Measurements from ENCODE around the gene RHBDF2.

Gene RHBDF2

DNA sequence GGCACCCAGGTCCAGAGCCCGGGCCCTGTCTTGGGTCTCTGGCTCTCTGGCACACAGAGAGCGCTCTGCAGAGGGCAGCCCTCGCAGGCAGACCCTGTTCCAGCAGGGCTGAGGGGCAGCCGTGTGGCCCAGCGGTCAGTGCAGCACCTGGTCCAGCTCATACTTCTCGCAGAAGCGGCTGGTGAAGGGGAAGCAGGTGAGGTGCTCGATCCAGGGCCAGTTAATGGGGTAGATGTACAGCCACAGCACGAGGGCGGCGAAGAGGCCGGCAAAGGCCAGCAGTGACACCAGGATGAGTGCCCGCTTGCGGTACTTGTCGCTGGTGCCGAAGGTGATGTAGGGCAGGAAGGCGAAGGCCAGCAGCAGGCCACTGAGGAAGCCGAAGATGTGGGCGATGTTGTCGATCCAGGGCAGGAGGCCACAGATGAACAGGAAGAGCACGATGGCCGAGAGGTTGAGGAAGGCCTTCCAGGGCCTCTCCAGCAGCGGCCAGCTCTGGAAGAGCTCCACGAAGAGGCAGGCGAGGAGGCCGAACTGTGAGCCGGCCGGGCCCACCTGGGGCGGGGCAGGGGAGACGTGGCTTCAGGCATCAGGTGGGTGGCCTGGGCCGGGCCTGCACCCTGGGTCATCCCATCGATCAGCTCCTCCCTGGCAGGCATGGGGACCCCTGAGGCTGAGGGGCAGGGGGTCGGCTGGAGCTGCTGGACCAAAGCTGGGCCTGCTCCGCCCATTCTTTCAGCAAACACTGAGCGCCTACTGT is 29.5 kb downstream of the RHBDF2 start:
- H3K4me1 ChIP-seq (ENCODE audit: control insufficient read depth, low read depth, low read length) = no peaks in the 10 kb centered on the region
- peaks cover 3% of the 10 kb centered on the region for H3K36me3 ChIP-seq (ENCODE audit: control insufficient read depth, low read depth, low read length)
- no peak overlapping the region for H3K27ac ChIP-seq (ENCODE audit: low read length)
- no peaks in the 10 kb centered on the region for H3K9me3 ChIP-seq (ENCODE audit: control insufficient read depth, low read depth, low read length)
- H3K27me3 ChIP-seq (ENCODE audit: control insufficient read depth, insufficient read depth, low read length) = no peaks in the 10 kb centered on the region
- no peak overlapping the region for H3K4me3 ChIP-seq (ENCODE audit: low read length)
- no peak overlapping the region for H3K9ac ChIP-seq (ENCODE audit: low read length)

DNA sequence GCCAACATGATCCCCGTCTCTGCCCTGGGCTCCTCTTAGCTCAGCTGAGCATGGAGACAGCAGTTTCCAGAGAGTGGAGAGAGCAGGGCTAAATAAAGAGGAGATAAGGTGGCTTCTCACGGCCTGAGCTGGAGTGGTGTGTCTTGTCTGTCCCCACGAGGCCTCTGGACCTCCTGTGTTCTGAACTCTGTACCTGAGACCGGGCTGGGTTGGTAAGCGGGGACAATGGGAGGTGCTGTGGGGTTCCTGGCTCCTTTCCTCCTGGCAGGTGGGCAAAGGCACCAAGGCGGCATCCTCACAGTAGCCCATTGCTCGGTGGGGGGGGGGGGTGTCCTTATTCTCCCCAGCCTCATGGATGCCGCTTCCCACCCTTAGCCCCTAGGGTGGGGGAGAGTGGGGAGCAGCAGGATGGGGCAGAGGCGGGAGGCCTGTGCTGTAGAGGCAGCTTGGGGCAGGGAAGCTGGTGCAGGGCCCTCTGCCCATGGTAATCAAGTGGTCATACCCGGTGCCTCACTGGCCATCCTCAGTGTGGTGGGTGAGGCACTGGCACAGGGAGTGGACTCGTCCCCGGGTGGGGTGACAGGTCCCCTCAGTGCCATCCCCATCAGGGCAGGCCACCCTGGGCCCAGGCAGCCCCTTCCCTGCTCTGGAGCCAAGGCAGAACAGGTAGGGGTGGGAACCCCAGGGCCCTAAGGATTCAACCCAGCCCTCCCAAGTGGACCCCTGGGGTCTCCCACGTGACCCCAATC is 31.1 kb downstream of the RHBDF2 start:
- Histone ChIP-seq H3K27me3 (ENCODE audit: control insufficient read depth, insufficient read depth, low read length) (no peaks in the 10 kb centered on the region), H3K9me3 (ENCODE audit: control insufficient read depth, low read depth, low read length) (no peaks in the 10 kb centered on the region), H3K36me3 (ENCODE audit: control insufficient read depth, low read depth, low read length) (peaks cover 3% of the 10 kb centered on the region), H3K4me1 (ENCODE audit: control insufficient read depth, low read depth, low read length) (no peaks in the 10 kb centered on the region), H3K9ac (ENCODE audit: low read length) (no peak overlapping the region), H3K27ac (ENCODE audit: low read length) (no peak overlapping the region), H3K4me3 (ENCODE audit: low read length) (no peak overlapping the region)

DNA sequence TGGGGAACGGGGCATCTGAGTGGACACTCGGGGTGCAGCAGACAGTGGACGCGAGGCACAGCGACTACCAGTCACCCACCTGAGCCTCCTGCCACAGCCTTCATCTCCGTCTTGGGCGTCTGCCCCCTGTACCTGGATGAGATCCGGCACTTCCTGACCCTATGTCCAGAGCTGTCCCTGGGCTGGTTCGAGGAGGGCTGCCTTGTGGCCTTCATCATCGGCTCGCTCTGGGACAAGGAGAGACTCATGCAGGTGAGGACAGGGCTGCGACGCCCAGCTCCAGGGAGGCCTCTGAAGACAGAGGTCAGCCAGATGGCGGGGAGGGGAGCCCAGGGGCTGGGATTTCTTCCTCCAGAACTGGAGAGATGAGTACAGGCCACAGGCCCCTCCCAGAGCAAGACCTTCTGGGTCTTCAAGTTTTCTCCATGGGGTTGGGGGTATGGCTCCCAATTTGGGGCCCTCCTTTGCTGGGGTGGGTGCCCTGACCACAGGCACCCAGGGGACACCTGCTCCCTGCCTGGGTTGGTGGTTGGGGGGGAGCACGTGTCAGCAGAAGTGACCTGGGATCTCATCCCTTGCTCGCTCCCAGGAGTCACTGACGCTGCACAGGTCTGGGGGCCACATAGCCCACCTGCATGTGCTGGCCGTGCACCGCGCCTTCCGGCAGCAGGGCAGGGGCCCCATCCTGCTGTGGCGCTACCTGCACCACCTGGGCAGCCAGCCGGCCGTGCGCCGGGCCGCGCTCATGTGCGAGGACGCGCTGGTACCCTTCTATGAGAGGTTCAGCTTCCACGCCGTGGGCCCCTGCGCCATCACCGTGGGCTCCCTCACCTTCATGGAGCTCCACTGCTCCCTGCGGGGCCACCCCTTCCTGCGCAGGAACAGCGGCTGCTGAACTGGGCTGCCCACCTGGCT is 31.9 kb downstream of the RHBDF2 start:
- no peak overlapping the region for H3K9ac ChIP-seq (ENCODE audit: low read length)

DNA sequence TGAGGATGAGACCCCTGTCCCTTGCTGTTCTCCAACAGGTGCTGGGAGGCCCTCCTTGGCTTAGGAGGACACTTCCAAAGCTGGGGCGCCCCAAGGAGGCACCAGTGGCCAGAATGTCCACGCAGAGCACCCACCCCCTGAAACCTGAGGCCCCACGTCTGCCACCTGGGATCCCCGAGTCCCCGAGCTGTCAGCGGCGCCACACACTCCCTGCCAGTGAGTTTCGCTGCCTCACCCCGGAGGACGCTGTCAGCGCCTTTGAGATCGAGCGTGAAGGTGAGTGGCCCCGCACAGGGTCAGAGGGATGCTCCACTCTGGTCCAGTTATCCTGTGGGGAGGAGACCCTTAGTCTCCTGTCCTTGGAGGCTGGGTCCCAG is 32.6 kb downstream of the RHBDF2 start:
- H3K9ac ChIP-seq (ENCODE audit: low read length) = no peak overlapping the region
- H3K27me3 ChIP-seq (ENCODE audit: control insufficient read depth, insufficient read depth, low read length) = no peaks in the 10 kb centered on the region
- H3K4me3 ChIP-seq (ENCODE audit: low read length) = no peak overlapping the region
- peaks cover 3% of the 10 kb centered on the region for H3K36me3 ChIP-seq (ENCODE audit: control insufficient read depth, low read depth, low read length)
- H3K27ac ChIP-seq (ENCODE audit: low read length) = no peak overlapping the region
- H3K9me3 ChIP-seq (ENCODE audit: control insufficient read depth, low read depth, low read length) = no peaks in the 10 kb centered on the region
- H3K4me1 ChIP-seq (ENCODE audit: control insufficient read depth, low read depth, low read length) = no peaks in the 10 kb centered on the region

More for the DNA sequence above, 31.9 kb downstream of the RHBDF2 start:
- H3K4me3 ChIP-seq (ENCODE audit: low read length) = no peak overlapping the region
- no peak overlapping the region for H3K27ac ChIP-seq (ENCODE audit: low read length)
- no peaks in the 10 kb centered on the region for H3K27me3 ChIP-seq (ENCODE audit: control insufficient read depth, insufficient read depth, low read length)
- H3K4me1 ChIP-seq (ENCODE audit: control insufficient read depth, low read depth, low read length) = no peaks in the 10 kb centered on the region
- no peaks in the 10 kb centered on the region for H3K9me3 ChIP-seq (ENCODE audit: control insufficient read depth, low read depth, low read length)
- peaks cover 3% of the 10 kb centered on the region for H3K36me3 ChIP-seq (ENCODE audit: control insufficient read depth, low read depth, low read length)

DNA sequence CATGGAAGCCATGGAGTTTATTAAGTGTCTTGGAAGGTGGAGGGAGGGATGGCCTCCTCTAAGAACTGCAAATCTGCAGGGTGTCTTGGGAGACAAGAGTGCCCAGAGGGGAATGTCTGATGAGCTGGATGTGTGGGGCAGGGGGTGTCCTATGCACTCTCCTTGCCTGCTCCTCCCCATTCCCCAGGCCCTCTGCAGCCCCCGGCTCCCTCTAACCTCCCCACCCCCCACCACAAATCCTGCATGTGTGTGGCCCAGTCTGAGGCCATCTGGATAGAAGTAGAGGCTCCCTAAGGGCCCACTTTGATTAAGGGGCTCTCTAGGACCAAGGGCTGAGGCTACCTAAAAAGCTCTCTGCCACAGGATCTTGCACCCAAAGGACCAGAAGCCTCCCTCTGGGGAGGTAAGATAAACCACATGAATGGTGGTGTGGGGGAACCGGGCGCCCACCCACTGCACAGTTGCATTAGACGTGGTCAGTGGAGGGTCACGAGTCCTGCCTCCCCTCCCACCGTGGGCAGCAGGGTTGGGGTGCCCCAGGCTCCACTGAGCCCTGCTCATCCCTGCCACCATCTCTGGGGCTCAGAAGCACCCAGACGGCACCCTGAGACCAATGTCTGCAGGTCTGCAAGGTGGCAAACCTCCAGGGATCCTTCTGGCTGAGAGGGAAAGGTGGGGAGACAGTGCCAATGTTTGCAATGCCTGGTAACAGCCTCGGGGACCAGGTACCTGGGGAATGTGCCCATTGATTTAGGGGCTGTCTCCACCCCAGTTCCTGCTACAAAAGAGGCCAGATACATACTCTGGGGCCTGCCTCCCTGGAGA is 33.2 kb downstream of the RHBDF2 start:
- no peaks in the 10 kb centered on the region for H3K27me3 ChIP-seq (ENCODE audit: control insufficient read depth, insufficient read depth, low read length)
- H3K36me3 ChIP-seq (ENCODE audit: control insufficient read depth, low read depth, low read length) = peaks cover 3% of the 10 kb centered on the region
- no peak overlapping the region for H3K9ac ChIP-seq (ENCODE audit: low read length)
- H3K27ac ChIP-seq (ENCODE audit: low read length) = no peak overlapping the region
- no peaks in the 10 kb centered on the region for H3K4me1 ChIP-seq (ENCODE audit: control insufficient read depth, low read depth, low read length)
- H3K4me3 ChIP-seq (ENCODE audit: low read length) = no peak overlapping the region
- H3K9me3 ChIP-seq (ENCODE audit: control insufficient read depth, low read depth, low read length) = no peaks in the 10 kb centered on the region

DNA sequence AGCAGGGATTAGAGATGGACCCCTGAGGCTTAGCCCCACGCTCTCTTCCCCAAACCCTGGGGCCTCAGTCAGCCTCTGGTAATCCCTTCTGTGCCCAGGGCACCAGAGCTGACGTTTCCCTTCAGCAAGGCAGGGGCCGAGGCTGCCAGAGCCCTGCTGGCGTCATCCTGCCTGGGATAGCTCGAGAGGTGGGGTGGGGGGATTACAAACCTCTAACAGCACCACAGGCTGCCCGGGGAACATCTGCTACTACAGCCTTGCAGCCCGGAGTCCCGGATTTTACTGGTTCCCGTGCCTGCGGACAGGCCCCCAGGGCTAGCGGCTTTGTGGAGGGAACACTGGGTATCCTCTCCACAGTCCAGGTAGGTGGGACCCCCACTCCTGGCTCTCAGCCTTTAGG is 33.9 kb downstream of the RHBDF2 start, which contains the start of gene AANAT:
TSS of gene AANAT (plus strand) at position 238 of the 400 bp plus-strand sequence. CDS start 1,144 bp downstream, outside the sequence.
- no peak within 1 kb of the TSS for H3K9ac ChIP-seq (ENCODE audit: low read length)
- H3K36me3 ChIP-seq (ENCODE audit: control insufficient read depth, low read depth, low read length) = peaks cover 3% of the 10 kb centered on the region
- H3K4me1 ChIP-seq (ENCODE audit: control insufficient read depth, low read depth, low read length) = no peaks in the 10 kb centered on the region
- H3K27me3 ChIP-seq (ENCODE audit: control insufficient read depth, insufficient read depth, low read length) = no peaks in the 10 kb centered on the region
- no peak within 1 kb of the TSS for H3K4me3 ChIP-seq (ENCODE audit: low read length)
- no peaks in the 10 kb centered on the region for H3K9me3 ChIP-seq (ENCODE audit: control insufficient read depth, low read depth, low read length)
- no peak within 1 kb of the TSS for H3K27ac ChIP-seq (ENCODE audit: low read length)

DNA sequence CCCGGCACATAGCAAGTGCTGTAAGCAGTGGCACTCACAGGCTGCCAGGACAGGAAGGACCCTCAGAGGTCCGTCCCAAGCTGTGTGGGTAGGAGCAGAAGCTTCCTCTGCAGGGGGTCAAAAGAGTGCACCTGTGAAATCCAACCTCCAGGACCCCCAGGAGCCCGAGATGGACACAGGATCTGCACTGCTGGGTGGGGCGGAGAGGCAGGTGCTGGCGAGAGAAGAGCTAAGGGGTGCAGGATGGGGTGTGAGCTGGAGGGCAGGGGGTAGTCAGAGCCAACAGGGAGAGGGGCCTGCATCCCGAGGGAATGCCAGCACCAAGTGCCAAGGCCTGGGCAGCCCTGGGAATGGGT is 34.5 kb downstream of the RHBDF2 start:
- H3K36me3 ChIP-seq (ENCODE audit: control insufficient read depth, low read depth, low read length) = no peaks in the 10 kb centered on the region
- no peaks in the 10 kb centered on the region for H3K27me3 ChIP-seq (ENCODE audit: control insufficient read depth, insufficient read depth, low read length)
- no peak overlapping the region for H3K9ac ChIP-seq (ENCODE audit: low read length)
- H3K9me3 ChIP-seq (ENCODE audit: control insufficient read depth, low read depth, low read length) = no peaks in the 10 kb centered on the region
- H3K4me1 ChIP-seq (ENCODE audit: control insufficient read depth, low read depth, low read length) = no peaks in the 10 kb centered on the region
- no peak overlapping the region for H3K27ac ChIP-seq (ENCODE audit: low read length)
- no peak overlapping the region for H3K4me3 ChIP-seq (ENCODE audit: low read length)

DNA sequence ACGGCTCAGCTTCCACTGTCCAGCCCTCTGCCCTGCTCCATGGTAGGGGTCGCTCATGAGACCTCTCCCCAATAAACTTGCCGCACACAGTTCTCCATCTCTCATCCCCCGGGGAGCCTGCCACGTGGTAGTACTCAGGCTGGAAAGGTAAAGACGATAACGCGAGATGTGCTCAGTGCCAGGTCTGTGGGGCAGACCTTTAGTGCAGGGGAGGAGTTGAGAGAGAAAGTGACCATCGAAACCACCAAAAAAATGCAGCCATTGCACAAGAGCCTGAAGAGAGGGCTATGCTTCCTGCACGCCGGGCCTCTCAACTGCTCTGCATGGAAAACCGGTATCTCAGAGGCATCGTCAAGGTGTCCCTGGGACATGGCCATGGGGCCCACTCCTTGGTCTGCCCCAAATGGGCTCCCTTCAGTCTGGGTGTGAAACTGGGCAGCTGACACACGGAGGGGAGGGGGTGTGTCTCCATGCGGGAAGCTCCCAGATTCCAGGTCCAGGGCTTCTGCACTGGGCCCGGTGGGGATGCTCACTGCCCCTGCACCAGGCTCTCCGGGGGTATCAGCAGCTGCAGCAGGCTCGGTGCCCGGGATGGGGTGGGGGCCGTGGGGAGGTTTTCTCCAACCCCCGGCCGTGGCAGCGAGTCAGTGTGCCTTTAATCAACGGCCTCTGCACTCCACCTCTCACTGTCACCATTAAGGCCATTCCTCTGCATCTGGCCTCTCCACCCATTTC is 38.5 kb downstream of the RHBDF2 start:
- Histone ChIP-seq H3K4me1 (ENCODE audit: control insufficient read depth, low read depth, low read length) (no peaks in the 10 kb centered on the region), H3K9ac (ENCODE audit: low read length) (no peak overlapping the region), H3K27ac (ENCODE audit: low read length) (no peak overlapping the region), H3K9me3 (ENCODE audit: control insufficient read depth, low read depth, low read length) (no peaks in the 10 kb centered on the region), H3K36me3 (ENCODE audit: control insufficient read depth, low read depth, low read length) (no peaks in the 10 kb centered on the region), H3K27me3 (ENCODE audit: control insufficient read depth, insufficient read depth, low read length) (no peaks in the 10 kb centered on the region), H3K4me3 (ENCODE audit: low read length) (no peak overlapping the region)

DNA sequence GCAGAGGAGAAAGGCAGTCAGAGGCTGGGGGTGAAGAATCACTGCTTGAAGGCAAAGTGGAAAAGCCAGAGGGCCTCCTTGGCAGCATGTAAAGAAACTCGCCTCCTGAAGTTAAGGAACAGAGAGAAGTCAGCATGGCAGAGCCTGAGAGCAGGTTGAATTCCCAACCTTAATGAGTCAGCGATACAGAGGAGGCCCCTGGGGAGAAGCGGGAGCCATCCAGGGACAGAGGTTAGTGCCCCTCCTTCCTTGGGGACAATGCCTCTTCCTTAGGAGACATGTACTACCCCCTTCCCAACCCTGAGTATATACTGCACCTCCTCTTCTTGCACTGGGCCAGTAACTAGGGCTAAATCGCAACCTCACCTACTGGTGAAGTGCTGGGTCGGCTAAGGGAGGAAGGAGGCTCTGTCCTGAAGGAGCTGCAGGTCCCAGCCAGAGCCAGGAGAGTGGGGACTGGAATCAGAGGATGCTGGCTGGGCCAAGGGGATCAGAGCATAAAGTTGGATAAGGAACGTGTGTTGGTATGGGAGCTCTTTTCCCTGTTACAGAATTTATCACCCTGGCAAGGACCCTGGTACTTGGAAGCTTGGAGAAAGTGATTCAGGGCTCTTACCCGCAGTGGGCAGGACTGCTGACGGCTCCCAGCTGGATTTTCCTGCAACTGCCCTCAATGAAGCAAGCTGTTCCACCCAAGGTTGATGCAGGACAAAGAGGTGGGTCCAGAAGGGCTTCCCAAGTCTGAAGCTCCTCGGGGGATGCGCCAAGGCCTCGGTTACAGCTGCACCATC is 39.3 kb downstream of the RHBDF2 start:
- Histone ChIP-seq H3K4me1 (ENCODE audit: control insufficient read depth, low read depth, low read length) (no peaks in the 10 kb centered on the region), H3K27me3 (ENCODE audit: control insufficient read depth, insufficient read depth, low read length) (no peaks in the 10 kb centered on the region), H3K9me3 (ENCODE audit: control insufficient read depth, low read depth, low read length) (no peaks in the 10 kb centered on the region), H3K36me3 (ENCODE audit: control insufficient read depth, low read depth, low read length) (no peaks in the 10 kb centered on the region), H3K27ac (ENCODE audit: low read length) (no peak overlapping the region), H3K9ac (ENCODE audit: low read length) (no peak overlapping the region), H3K4me3 (ENCODE audit: low read length) (no peak overlapping the region)

DNA sequence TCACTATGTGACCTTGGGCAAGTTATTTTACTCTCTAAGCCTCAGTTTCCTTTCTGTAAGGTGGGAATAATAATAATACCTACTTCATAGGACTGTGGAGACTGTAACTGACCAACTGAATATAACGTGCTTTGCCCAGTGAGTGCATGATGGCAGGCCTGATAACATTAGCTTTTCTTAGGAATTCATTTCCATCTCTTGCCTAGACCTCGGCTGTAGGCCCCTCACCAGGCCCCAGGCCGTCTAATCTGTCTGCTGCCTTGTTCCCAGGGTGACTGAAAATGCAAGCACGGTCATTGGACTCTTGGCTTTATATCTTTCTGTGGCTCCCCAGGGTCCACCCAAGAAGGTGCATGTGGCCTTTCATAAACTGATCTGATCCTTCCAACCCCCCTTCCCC is 41.5 kb downstream of the RHBDF2 start:
- Histone ChIP-seq H3K4me1 (ENCODE audit: control insufficient read depth, low read depth, low read length) (no peaks in the 10 kb centered on the region), H3K9me3 (ENCODE audit: control insufficient read depth, low read depth, low read length) (no peaks in the 10 kb centered on the region), H3K4me3 (ENCODE audit: low read length) (no peak overlapping the region), H3K27me3 (ENCODE audit: control insufficient read depth, insufficient read depth, low read length) (no peaks in the 10 kb centered on the region), H3K9ac (ENCODE audit: low read length) (no peak overlapping the region), H3K36me3 (ENCODE audit: control insufficient read depth, low read depth, low read length) (no peaks in the 10 kb centered on the region), H3K27ac (ENCODE audit: low read length) (no peak overlapping the region)
